ENCODE measurements around the gene TMEM132C.

DNA sequence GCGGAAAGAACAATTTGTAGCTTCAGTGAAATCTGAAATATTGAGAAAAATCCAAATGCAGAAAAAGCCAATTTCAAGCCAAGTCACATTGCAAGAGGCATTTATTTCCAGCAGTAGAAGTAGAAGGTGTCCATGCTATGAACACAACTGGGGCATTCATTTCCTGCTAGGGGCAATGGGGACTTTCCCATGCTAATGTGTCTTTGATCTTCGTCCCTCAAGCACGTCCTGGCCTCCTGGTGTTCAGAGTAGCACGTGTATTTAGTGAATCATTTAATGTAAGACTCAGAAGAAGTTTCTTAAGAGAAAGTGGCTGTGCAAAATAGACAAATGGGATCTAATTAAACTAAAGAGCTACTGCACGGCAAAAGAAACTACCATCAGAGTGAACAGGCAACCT, 267.9 kb downstream of the TMEM132C start:
- TF ChIP-seq JUN (IDR thresholded peaks at IDR 0.05; ENCODE audit: borderline replicate concordance, insufficient read depth, insufficient read length, low read depth) (no peak), POLR2A (IDR thresholded peaks at IDR 0.05; ENCODE audit: low read depth, low read length) (no peak)

Measured in endothelial cell of umbilical vein (primary cell).